ENCODE results near the gene ITM2B.

ITM2B gene

DNA sequence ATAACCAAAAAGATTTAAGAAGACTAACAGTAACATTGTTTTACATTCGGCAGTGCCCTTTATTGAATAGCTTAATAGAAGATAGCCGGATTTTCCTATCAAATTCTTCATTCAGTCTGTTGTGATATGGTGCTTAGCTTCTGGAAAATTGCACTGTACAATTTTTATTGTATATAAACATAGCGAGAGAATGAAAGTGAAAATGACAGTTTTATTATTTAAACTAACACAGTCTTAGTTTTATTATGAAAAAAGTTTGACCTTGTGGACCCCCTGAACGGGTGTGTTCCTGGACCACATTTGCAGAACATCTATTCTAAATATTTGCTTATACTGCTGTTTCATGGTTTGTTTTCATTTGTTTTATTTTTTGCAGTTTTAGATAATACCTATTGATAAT, 8.6 kb downstream of the ITM2B start:
- Histone ChIP-seq H3K27me3 (ENCODE audit: insufficient read depth, low read length) (no peaks in the 10 kb centered on the region), H3K4me1 (ENCODE audit: insufficient read depth, low read length) (peaks cover 22% of the 10 kb centered on the region), H3K4me3 (ENCODE audit: low read length) (no peak overlapping the region), H3K27ac (ENCODE audit: low read depth, low read length) (no peak overlapping the region), H3K36me3 (ENCODE audit: insufficient read depth, low read length) (peaks cover 19% of the 10 kb centered on the region; the same call in 1 of the 2 replicates), H3K9me3 (ENCODE audit: insufficient read depth, low read depth, low read length) (no peaks in the 10 kb centered on the region), H3K9ac (ENCODE audit: low read depth, low read length) (no peak overlapping the region)
- 98% methylated on average over 4 of the region's 4 CpGs for WGBS

DNA sequence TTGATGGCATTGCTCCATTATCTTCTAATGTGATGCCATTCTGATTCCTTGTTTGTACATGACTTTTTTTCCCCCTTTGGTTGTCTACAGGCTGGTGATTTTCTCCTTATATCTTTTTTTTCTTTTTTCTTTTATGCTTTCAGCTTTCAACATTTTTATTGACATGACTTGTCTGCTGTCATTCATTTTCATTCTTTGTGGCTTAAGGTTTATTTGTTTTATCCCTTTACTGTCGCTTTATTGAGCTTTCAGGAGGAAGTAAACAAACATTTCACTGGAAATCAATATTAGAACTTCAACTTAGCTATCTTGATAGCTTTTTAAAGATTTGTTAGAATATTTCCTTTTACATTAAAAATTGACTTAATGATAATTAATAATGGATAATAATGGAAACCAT, 9.7 kb downstream of the ITM2B start:
- Histone ChIP-seq H3K27ac (ENCODE audit: low read depth, low read length) (no peak overlapping the region), H3K9ac (ENCODE audit: low read depth, low read length) (no peak overlapping the region), H3K27me3 (ENCODE audit: insufficient read depth, low read length) (no peaks in the 10 kb centered on the region), H3K9me3 (ENCODE audit: insufficient read depth, low read depth, low read length) (no peaks in the 10 kb centered on the region), H3K4me1 (ENCODE audit: insufficient read depth, low read length) (peaks cover 12% of the 10 kb centered on the region), H3K36me3 (ENCODE audit: insufficient read depth, low read length) (peaks cover 15% of the 10 kb centered on the region; the same call in 1 of the 2 replicates), H3K4me3 (ENCODE audit: low read length) (no peak overlapping the region)
- WGBS = no CpG with 5 or more reads among the region's 1 CpG

DNA sequence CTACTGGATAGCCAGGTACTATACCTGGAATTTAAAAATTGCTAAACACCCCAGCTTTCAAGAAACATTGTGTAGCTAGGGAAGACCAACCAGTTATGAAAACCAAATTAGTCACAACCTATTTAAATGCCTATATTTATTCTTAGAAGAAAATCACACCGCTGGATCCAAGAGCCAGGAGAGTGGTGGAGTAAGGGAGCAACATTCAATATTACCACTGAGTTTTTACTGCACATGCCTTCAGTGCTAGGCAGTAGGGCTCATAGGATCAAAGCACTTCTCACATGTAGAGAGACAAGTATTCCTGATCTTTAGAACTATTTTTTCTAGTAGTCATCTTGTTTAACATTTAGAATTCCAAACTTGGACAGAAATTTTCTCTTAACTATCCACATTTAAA, 11.2 kb downstream of the ITM2B start:
- Histone ChIP-seq H3K4me3 (ENCODE audit: low read length) (no peak overlapping the region), H3K27me3 (ENCODE audit: insufficient read depth, low read length) (no peaks in the 10 kb centered on the region), H3K9ac (ENCODE audit: low read depth, low read length) (no peak overlapping the region), H3K9me3 (ENCODE audit: insufficient read depth, low read depth, low read length) (no peaks in the 10 kb centered on the region), H3K4me1 (ENCODE audit: insufficient read depth, low read length) (no peaks in the 10 kb centered on the region), H3K27ac (ENCODE audit: low read depth, low read length) (no peak overlapping the region), H3K36me3 (ENCODE audit: insufficient read depth, low read length) (peaks cover 11% of the 10 kb centered on the region; the same call in 1 of the 2 replicates)
- no CpG with 5 or more reads among the region's 1 CpG for WGBS

DNA sequence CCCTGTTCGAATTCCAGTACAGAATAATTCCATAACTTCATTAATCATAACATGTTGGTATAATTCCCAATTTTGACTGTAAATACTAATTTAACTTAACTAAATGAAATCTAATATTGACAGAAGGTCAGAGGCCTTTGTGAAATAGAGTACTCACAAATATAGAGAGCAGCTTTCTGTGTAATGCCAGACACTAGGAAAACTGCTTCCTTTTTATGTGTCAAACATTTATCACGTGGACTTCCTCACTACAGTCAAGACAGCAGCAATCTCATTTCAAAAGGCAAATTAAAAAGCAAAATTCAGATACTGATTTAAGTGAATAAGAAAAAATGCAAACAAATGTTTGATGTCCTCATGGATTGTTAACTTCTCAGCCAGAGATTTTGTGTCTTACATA, 13.1 kb downstream of the ITM2B start:
- Histone ChIP-seq H3K4me3 (ENCODE audit: low read length) (no peak overlapping the region), H3K9me3 (ENCODE audit: insufficient read depth, low read depth, low read length) (no peaks in the 10 kb centered on the region), H3K27ac (ENCODE audit: low read depth, low read length) (no peak overlapping the region), H3K4me1 (ENCODE audit: insufficient read depth, low read length) (no peaks in the 10 kb centered on the region), H3K9ac (ENCODE audit: low read depth, low read length) (no peak overlapping the region), H3K27me3 (ENCODE audit: insufficient read depth, low read length) (no peaks in the 10 kb centered on the region), H3K36me3 (ENCODE audit: insufficient read depth, low read length) (0 out of 2 replicates have a peak, but pooled peaks cover 3% of the 10 kb centered on the region)
- 87% methylated on average over 2 of the region's 2 CpGs for WGBS

DNA sequence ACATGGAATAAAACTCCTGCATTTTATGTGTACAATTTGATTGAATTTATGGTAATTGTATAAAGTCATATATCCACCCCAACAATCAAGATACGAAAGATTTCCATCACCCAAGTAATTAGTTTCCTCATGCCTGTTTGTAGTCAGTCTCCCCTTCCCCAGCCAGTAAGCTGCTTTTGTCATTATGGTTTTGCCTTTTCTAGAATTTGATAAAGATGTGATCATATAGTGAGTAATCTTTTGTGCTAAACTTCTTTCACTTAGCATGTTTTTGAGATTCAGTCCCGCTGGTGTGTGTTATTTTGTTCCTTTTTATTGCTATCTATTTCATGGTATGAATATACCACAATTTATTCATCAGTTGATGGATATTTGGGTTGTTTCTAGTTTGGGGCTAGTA, 16.0 kb downstream of the ITM2B start:
- H3K36me3 ChIP-seq (ENCODE audit: insufficient read depth, low read length) = peaks cover 11% of the 10 kb centered on the region
- 100% methylated on average over 2 of the region's 2 CpGs for WGBS
- no peaks in the 10 kb centered on the region for H3K9me3 ChIP-seq (ENCODE audit: insufficient read depth, low read depth, low read length)
- no peak overlapping the region for H3K9ac ChIP-seq (ENCODE audit: low read depth, low read length)
- no peaks in the 10 kb centered on the region for H3K4me1 ChIP-seq (ENCODE audit: insufficient read depth, low read length)
- H3K4me3 ChIP-seq (ENCODE audit: low read length) = no peak overlapping the region
- no peak overlapping the region for H3K27ac ChIP-seq (ENCODE audit: low read depth, low read length)
- no peaks in the 10 kb centered on the region for H3K27me3 ChIP-seq (ENCODE audit: insufficient read depth, low read length)

DNA sequence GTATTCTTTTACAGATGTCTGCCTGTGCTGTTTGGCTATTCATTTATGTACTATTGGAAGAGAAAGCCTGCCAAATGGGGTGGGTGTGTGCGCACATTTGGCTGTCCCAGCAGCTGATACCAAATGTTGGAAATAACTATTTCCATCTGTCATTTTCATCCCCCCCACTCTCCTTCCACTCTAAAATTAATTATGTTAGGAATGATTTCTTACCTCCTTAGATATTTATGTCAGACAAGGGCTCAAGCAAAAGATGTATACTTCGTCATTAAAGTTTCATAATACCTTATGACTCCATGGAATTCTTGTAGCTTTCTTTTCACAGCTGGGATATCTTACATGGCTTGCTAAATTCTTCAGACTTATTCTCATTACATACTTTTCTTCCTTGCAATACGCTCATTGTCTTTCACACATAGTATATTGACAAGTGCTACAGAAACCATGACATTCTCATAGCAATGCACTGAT, 18.6 kb downstream of the ITM2B start:
- Histone ChIP-seq H3K4me3 (ENCODE audit: low read length) (no peak overlapping the region), H3K9me3 (ENCODE audit: insufficient read depth, low read depth, low read length) (no peaks in the 10 kb centered on the region), H3K36me3 (ENCODE audit: insufficient read depth, low read length) (peaks cover 34% of the 10 kb centered on the region), H3K9ac (ENCODE audit: low read depth, low read length) (no peak overlapping the region), H3K4me1 (ENCODE audit: insufficient read depth, low read length) (no peaks in the 10 kb centered on the region), H3K27ac (ENCODE audit: low read depth, low read length) (no peak overlapping the region), H3K27me3 (ENCODE audit: insufficient read depth, low read length) (no peaks in the 10 kb centered on the region)
- WGBS = 94% methylated on average over 2 of the region's 3 CpGs

DNA sequence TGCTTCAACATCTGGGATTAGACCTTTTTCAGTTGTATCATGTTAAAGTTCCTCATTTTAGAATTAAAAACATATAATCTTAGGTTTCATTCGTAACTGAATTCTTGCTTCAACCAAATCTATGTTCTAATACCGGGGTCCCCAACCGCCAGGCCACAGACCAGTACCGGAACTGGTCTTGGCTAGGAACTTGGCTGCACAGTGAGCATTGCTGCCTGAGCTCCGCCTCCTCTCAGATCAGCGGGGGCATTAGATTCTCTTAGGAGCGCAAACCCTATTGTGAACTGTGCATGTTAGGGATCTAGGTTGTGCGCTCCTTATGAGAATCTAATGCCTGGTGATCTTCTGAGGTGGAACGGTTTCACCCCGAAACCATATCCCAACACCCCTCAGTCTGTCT, 19.2 kb downstream of the ITM2B start:
- Histone ChIP-seq H3K27me3 (ENCODE audit: insufficient read depth, low read length) (no peaks in the 10 kb centered on the region), H3K9me3 (ENCODE audit: insufficient read depth, low read depth, low read length) (no peaks in the 10 kb centered on the region), H3K36me3 (ENCODE audit: insufficient read depth, low read length) (peaks cover 39% of the 10 kb centered on the region), H3K4me1 (ENCODE audit: insufficient read depth, low read length) (no peaks in the 10 kb centered on the region), H3K9ac (ENCODE audit: low read depth, low read length) (no peak overlapping the region), H3K4me3 (ENCODE audit: low read length) (no peak overlapping the region), H3K27ac (ENCODE audit: low read depth, low read length) (no peak overlapping the region)
- WGBS = 96% methylated on average over 10 of the region's 10 CpGs

DNA sequence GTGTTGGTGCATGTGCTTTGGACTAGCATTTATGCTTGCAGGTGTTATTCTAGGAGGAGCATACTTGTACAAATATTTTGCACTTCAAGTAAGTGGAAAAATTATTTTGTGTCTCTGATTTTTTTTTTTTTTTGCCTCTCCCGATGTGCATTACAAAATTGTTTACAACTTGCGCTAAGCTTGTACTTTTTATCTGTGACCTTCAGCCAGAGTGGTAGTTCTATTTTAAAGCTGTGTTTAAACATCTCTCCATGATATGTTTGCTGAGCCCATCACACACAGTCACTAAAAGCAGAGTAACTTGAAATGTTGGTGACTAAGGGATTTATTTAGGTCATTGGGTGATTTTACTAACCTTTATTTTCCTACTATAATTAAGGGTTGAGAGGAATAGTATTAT, 20.8 kb downstream of the ITM2B start:
- 88% methylated on average over 1 of the region's 2 CpGs for WGBS
- no peaks in the 10 kb centered on the region for H3K27me3 ChIP-seq (ENCODE audit: insufficient read depth, low read length)
- no peak overlapping the region for H3K9ac ChIP-seq (ENCODE audit: low read depth, low read length)
- peaks cover 56% of the 10 kb centered on the region for H3K36me3 ChIP-seq (ENCODE audit: insufficient read depth, low read length)
- no peaks in the 10 kb centered on the region for H3K4me1 ChIP-seq (ENCODE audit: insufficient read depth, low read length)
- no peak overlapping the region for H3K27ac ChIP-seq (ENCODE audit: low read depth, low read length)
- no peak overlapping the region for H3K4me3 ChIP-seq (ENCODE audit: low read length)
- H3K9me3 ChIP-seq (ENCODE audit: insufficient read depth, low read depth, low read length) = no peaks in the 10 kb centered on the region

DNA sequence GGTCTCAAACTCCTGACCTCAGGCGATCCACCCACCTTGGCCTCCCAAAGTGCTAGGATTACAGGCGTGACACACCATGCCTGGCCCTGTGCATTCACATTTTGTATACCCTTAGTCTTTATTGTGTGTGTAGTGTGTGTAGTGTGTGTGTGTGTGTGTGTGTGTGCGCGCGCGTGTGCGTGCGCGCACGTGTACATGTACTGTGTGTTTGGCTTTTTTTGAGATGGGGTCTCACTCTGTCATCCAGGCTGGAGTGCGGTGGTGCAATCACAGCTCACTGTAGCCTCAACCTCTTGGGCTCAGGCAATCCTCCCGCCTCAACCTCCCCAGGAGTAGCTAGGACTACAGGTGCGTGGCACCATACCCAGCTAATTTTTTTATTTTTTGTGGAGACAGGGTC, 22.1 kb downstream of the ITM2B start:
- no peaks in the 10 kb centered on the region for H3K4me1 ChIP-seq (ENCODE audit: insufficient read depth, low read length)
- H3K4me3 ChIP-seq (ENCODE audit: low read length) = no peak overlapping the region
- H3K27me3 ChIP-seq (ENCODE audit: insufficient read depth, low read length) = no peaks in the 10 kb centered on the region
- WGBS = 88% methylated on average over 13 of the region's 13 CpGs
- H3K9ac ChIP-seq (ENCODE audit: low read depth, low read length) = no peak overlapping the region
- H3K36me3 ChIP-seq (ENCODE audit: insufficient read depth, low read length) = peaks cover 68% of the 10 kb centered on the region
- no peak overlapping the region for H3K27ac ChIP-seq (ENCODE audit: low read depth, low read length)
- H3K9me3 ChIP-seq (ENCODE audit: insufficient read depth, low read depth, low read length) = no peaks in the 10 kb centered on the region

DNA sequence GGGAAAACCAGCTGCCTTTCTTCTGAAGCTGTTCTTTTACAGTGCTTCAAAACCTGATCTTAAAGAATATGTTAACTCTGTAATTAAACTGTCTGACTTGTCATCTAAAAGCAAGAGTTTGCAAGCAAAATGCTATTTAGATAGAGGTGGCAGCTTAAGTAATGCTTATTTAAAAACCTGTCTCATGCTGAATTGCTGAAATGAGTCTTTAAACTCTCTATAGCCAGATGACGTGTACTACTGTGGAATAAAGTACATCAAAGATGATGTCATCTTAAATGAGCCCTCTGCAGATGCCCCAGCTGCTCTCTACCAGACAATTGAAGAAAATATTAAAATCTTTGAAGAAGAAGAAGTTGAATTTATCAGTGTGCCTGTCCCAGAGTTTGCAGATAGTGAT, 22.9 kb downstream of the ITM2B start:
- no peak overlapping the region for H3K27ac ChIP-seq (ENCODE audit: low read depth, low read length)
- 86% methylated on average over 1 of the region's 1 CpG for WGBS
- H3K27me3 ChIP-seq (ENCODE audit: insufficient read depth, low read length) = no peaks in the 10 kb centered on the region
- H3K4me1 ChIP-seq (ENCODE audit: insufficient read depth, low read length) = no peaks in the 10 kb centered on the region
- H3K9me3 ChIP-seq (ENCODE audit: insufficient read depth, low read depth, low read length) = no peaks in the 10 kb centered on the region
- H3K9ac ChIP-seq (ENCODE audit: low read depth, low read length) = no peak overlapping the region
- no peak overlapping the region for H3K4me3 ChIP-seq (ENCODE audit: low read length)
- H3K36me3 ChIP-seq (ENCODE audit: insufficient read depth, low read length) = peaks cover 75% of the 10 kb centered on the region

DNA sequence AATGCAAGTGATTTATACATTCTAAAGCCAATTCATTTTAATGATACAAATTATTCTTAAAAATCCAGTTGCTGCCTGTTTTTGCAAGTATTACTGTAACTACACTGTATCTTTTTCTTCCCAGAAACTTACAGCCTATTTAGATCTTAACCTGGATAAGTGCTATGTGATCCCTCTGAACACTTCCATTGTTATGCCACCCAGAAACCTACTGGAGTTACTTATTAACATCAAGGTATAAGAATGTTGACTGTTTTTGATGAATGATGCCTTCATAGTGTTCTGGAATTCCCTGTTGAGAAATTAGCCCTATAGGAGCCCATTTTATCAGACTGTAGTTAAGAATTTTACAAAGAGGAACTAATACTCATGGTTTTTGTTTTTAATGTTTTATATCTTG, 25.0 kb downstream of the ITM2B start:
- Histone ChIP-seq H3K27ac (ENCODE audit: low read depth, low read length) (no peak overlapping the region), H3K27me3 (ENCODE audit: insufficient read depth, low read length) (no peaks in the 10 kb centered on the region), H3K9me3 (ENCODE audit: insufficient read depth, low read depth, low read length) (no peaks in the 10 kb centered on the region), H3K4me3 (ENCODE audit: low read length) (no peak overlapping the region), H3K9ac (ENCODE audit: low read depth, low read length) (no peak overlapping the region), H3K36me3 (ENCODE audit: insufficient read depth, low read length) (peaks cover 96% of the 10 kb centered on the region), H3K4me1 (ENCODE audit: insufficient read depth, low read length) (no peaks in the 10 kb centered on the region)

DNA sequence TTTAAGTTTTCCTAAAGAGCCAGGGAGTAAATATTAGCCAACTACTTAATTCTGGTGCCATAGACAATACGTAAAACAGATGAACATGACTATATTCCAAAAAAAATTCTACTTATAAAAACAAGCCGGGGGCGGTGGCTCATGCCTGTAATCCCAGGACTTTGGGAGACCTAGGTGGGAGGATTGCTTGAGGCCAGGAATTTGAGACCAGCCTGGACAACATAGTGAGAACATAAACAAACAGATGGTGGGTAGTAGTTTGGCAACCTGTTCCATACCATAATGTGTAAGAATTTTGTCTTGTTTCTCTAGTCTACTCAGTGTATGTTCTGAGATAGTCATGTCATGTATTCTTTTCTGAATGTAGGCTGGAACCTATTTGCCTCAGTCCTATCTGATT, 25.4 kb downstream of the ITM2B start:
- H3K27me3 ChIP-seq (ENCODE audit: insufficient read depth, low read length) = no peaks in the 10 kb centered on the region
- H3K9me3 ChIP-seq (ENCODE audit: insufficient read depth, low read depth, low read length) = no peaks in the 10 kb centered on the region
- H3K4me1 ChIP-seq (ENCODE audit: insufficient read depth, low read length) = no peaks in the 10 kb centered on the region
- H3K4me3 ChIP-seq (ENCODE audit: low read length) = no peak overlapping the region
- H3K9ac ChIP-seq (ENCODE audit: low read depth, low read length) = no peak overlapping the region
- 92% methylated on average over 3 of the region's 3 CpGs for WGBS
- peaks cover 98% of the 10 kb centered on the region for H3K36me3 ChIP-seq (ENCODE audit: insufficient read depth, low read length)
- no peak overlapping the region for H3K27ac ChIP-seq (ENCODE audit: low read depth, low read length)
